ENCODE results near the gene HRG.
"Not testable (repeated sequence)": the region's sequence is repeated elsewhere in the genome, so short reads cannot be mapped to it uniquely, and the experiment has no call there.

Gene HRG

GRCh38 chr3:186682812-186683211 is 17.0 kb downstream of the HRG start:
- no peak for DNase-seq

GRCh38 chr3:186683979-186684378 is 18.2 kb downstream of the HRG start:
- DNase-seq: no peak

- not testable (repeated sequence) for DNase-seq
Measured at GRCh38 chr3:186686475-186686874, 20.7 kb downstream of the HRG start.

- no peak for DNase-seq
Measured at GRCh38 chr3:186687120-186687651, 21.4 kb downstream of the HRG start.

- DNase-seq: not testable (repeated sequence)
Measured at GRCh38 chr3:186690304-186690703, 24.5 kb downstream of the HRG start.

GRCh38 chr3:186691676-186692075 is 25.9 kb downstream of the HRG start:
- no peak for DNase-seq

- DNase-seq: no peak
Measured at GRCh38 chr3:186693843-186694242, 28.0 kb downstream of the HRG start.

- DNase-seq: no peak
Measured at GRCh38 chr3:186694288-186695032, 28.6 kb downstream of the HRG start.

GRCh38 chr3:186696522-186696921 is 30.7 kb downstream of the HRG start:
- no peak for DNase-seq

- no peak for DNase-seq
Measured at GRCh38 chr3:186697510-186697909, 31.7 kb downstream of the HRG start.

GRCh38 chr3:186700267-186700666 is 34.5 kb downstream of the HRG start:
- no peak for DNase-seq

- DNase-seq: not testable (repeated sequence)
Measured at GRCh38 chr3:186702451-186702850, 36.6 kb downstream of the HRG start.

- no peak for DNase-seq
Measured at GRCh38 chr3:186705882-186706780, 40.3 kb downstream of the HRG start.

GRCh38 chr3:186708983-186709679 is 43.3 kb downstream of the HRG start:
- no peak for DNase-seq

- DNase-seq: not testable (repeated sequence)
Measured at GRCh38 chr3:186710694-186711093, 44.9 kb downstream of the HRG start.

- DNase-seq: no peak
Measured at GRCh38 chr3:186713499-186713898, 47.7 kb downstream of the HRG start.

GRCh38 chr3:186717039-186717457 is 51.2 kb downstream of the HRG start, which contains the start of gene KNG1:
KNG1 (plus strand) TSS chr3:186717359; CDS start chr3:186717543, 184 bp downstream.
- no peak for DNase-seq

GRCh38 chr3:186719945-186720739 is 54.3 kb downstream of the HRG start:
- no peak for DNase-seq

- no peak for DNase-seq
Measured at GRCh38 chr3:186722457-186722856, 56.6 kb downstream of the HRG start.

GRCh38 chr3:186724911-186725310 is 59.1 kb downstream of the HRG start:
- DNase-seq: no peak

Data from T1000 (cell line).